ENCODE results near the gene DCDC1. TPM values are rescaled to one million over a fixed set of nuclear protein-coding genes. Genes with fewer than 3 reads are reported as not detected.
A peak's percentile ranks its signal among the peaks of the same experiment; 100 is the strongest.
"Not testable (repeated sequence)": the region's sequence is repeated elsewhere in the genome, so short reads cannot be mapped to it uniquely, and the experiment has no call there.

The DCDC1 gene
- polyA plus RNA-seq, 1 donor, result 1.2 TPM

DNA sequence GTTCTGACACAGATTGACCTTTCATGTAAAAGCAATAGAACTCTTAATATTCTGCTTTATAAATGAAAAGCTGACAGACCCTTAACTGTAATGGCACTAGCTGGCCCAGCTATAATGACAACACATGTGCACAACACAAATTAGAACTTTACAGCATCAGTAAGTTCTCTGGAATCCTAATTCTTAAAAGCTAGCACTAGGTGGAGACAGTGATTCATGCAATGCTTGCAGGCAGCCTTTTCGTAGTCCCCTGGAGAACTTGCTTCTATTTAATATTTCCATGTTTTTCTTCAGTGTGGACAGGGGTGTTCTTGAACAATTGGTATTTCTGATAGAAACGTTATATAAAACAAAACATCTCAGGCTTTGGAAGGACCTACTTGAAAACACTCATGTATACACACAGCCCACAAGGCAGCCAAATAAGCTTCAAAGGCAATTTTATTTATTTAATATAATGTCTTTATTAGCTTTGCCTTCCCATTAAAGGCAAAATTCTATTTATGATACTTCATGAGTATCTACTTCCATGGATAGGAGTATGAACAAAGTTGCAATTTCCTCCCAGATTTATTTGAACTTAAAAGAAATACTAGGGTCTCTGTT is 409.0 kb downstream of the DCDC1 start:
- no peaks in the 10 kb centered on the region for H3K27me3 ChIP-seq (ENCODE audit: control insufficient read depth, insufficient read depth, low read length)
- 0% methylated on average over 1 of the region's 2 CpGs for WGBS (ENCODE audit: insufficient coverage, low lambda C conversion rate)
- no peak overlapping the region for H3K4me3 ChIP-seq (ENCODE audit: low read length)
- H3K36me3 ChIP-seq (ENCODE audit: control insufficient read depth, insufficient read depth, low read length), result no peaks in the 10 kb centered on the region
- H3K27ac ChIP-seq (ENCODE audit: low read length), result no peak overlapping the region
- H3K9me3 ChIP-seq (ENCODE audit: control insufficient read depth, low read depth, low read length), result no peaks in the 10 kb centered on the region
- no peaks in the 10 kb centered on the region for H3K4me1 ChIP-seq (ENCODE audit: control insufficient read depth, insufficient read depth, low read length)
- DNase-seq, result peak; percentile 16 to 34

DNA sequence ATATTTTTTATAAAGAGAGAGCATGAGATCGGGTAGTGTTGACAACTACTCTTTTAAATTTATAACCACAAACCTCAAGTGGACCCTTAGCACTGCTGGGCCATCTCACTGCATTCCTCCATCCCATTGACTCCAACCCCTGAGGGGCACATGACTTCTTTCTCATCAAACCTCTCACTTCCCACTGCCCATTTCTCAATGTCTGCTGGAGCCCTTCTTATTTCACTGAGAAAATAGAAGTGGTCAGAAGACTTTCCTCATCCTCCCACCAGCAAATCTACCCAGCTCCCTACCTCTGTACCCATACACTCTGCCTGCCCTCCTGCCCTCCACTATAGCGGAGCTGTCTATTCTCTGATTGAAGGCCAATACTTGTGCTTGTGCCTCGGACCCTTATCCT is 412.8 kb downstream of the DCDC1 start:
- Histone ChIP-seq H3K4me3 (ENCODE audit: low read length) (no peak overlapping the region), H3K36me3 (ENCODE audit: control insufficient read depth, insufficient read depth, low read length) (no peaks in the 10 kb centered on the region), H3K9me3 (ENCODE audit: control insufficient read depth, low read depth, low read length) (no peaks in the 10 kb centered on the region), H3K4me1 (ENCODE audit: control insufficient read depth, insufficient read depth, low read length) (no peaks in the 10 kb centered on the region), H3K27me3 (ENCODE audit: control insufficient read depth, insufficient read depth, low read length) (no peaks in the 10 kb centered on the region), H3K27ac (ENCODE audit: low read length) (no peak overlapping the region)
- WGBS (ENCODE audit: insufficient coverage, low lambda C conversion rate), result no CpG with 5 or more reads among the region's 3 CpGs
- DNase-seq, result no peak

DNA sequence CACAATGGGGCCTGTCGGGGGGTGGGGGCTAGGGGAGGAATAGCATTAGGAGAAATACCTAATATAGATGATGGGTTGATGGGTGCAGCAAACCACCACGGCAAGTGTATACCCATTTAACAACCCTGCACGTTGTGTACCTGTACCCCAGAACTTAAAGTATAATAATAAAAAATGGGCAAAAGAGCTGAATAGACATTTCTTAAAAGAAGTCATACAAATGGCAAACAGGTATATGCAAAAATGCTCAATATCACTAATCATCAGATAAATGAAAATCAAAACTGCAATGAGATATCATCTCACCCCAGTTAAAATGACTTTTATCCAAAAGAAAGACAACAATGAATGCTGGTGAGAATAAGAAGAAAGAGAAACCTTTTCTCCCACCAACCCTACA is 419.7 kb downstream of the DCDC1 start:
- Histone ChIP-seq H3K4me3 (ENCODE audit: low read length) (no peak overlapping the region), H3K9me3 (ENCODE audit: control insufficient read depth, low read depth, low read length) (no peaks in the 10 kb centered on the region), H3K4me1 (ENCODE audit: control insufficient read depth, insufficient read depth, low read length) (no peaks in the 10 kb centered on the region), H3K36me3 (ENCODE audit: control insufficient read depth, insufficient read depth, low read length) (no peaks in the 10 kb centered on the region), H3K27me3 (ENCODE audit: control insufficient read depth, insufficient read depth, low read length) (no peaks in the 10 kb centered on the region), H3K27ac (ENCODE audit: low read length) (no peak overlapping the region)
- DNase-seq, result no peak
- WGBS (ENCODE audit: insufficient coverage, low lambda C conversion rate), result no CpG with 5 or more reads among the region's 3 CpGs

DNA sequence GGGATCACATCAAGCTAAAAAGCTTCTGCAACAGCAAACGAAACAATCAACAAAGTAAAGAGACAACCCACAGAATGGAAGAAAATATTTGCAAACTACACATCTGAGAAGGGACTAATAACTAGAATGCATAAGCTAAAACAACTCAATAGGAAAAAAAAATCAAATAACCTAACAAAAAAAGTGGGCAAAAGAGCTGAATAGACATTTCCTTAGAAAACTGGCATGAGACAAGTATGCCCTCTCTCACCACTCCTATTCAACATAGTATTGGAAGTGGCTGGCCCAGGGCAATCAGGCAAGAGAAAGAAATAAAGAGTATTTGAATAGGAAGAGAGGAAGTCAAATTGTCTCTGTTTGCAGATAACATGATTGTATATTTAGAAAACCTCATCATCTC is 421.8 kb downstream of the DCDC1 start:
- H3K9me3 ChIP-seq (ENCODE audit: control insufficient read depth, low read depth, low read length); DNase-seq; H3K27me3 ChIP-seq (ENCODE audit: control insufficient read depth, insufficient read depth, low read length); H3K4me1 ChIP-seq (ENCODE audit: control insufficient read depth, insufficient read depth, low read length); H3K36me3 ChIP-seq (ENCODE audit: control insufficient read depth, insufficient read depth, low read length); H3K27ac ChIP-seq (ENCODE audit: low read length); H3K4me3 ChIP-seq (ENCODE audit: low read length): not testable (repeated sequence)
- WGBS (ENCODE audit: insufficient coverage, low lambda C conversion rate), result 83% methylated on average over 1 of the region's 1 CpG

DNA sequence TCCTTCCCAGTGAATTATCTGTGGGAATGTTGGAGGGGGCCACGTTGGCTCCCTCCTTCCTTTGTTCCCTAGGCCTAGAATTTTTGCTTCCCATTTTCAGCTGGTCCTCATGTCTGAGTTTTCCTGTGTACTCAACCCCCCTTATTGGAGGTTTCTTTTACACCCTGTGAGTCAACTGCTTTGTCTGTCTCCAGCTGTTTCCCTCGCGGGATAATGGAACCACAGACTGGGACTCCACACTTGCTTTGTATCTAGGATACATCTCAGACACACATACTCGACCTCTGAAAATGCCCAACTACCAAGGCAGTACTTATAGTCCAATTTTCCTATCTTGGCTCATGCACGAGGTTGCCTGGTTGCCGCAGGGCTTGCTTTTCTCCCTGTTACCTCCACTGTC is 430.7 kb downstream of the DCDC1 start:
- Histone ChIP-seq H3K9me3 (ENCODE audit: control insufficient read depth, low read depth, low read length) (no peaks in the 10 kb centered on the region), H3K27ac (ENCODE audit: low read length) (no peak overlapping the region), H3K36me3 (ENCODE audit: control insufficient read depth, insufficient read depth, low read length) (no peaks in the 10 kb centered on the region), H3K4me3 (ENCODE audit: low read length) (no peak overlapping the region), H3K4me1 (ENCODE audit: control insufficient read depth, insufficient read depth, low read length) (no peaks in the 10 kb centered on the region), H3K27me3 (ENCODE audit: control insufficient read depth, insufficient read depth, low read length) (no peaks in the 10 kb centered on the region)
- 40% methylated on average over 1 of the region's 6 CpGs for WGBS (ENCODE audit: insufficient coverage, low lambda C conversion rate)
- no peak for DNase-seq

DNA sequence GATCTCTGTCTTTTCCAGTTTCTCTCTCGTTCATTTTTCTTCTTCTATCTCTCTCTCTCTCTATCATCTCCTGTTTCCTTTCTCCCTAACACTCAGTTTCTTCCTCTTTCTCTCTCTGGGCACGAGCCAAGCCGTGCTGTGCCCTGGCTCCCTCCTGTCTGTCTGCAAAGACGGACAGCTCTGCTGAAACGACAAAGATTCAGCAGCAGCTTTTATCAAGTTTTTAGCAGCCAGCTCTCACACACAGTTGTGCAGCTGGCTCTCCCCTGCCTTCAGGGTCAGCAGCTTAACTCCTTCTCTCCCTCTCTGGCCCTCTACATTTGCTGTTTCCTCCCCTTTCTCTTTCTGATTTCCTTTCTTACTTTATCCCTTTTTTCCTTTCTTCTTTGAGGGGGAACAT is 431.4 kb downstream of the DCDC1 start:
- no peak overlapping the region for H3K4me3 ChIP-seq (ENCODE audit: low read length)
- no peaks in the 10 kb centered on the region for H3K27me3 ChIP-seq (ENCODE audit: control insufficient read depth, insufficient read depth, low read length)
- 45% methylated on average over 1 of the region's 5 CpGs for WGBS (ENCODE audit: insufficient coverage, low lambda C conversion rate)
- H3K27ac ChIP-seq (ENCODE audit: low read length), result no peak overlapping the region
- no peaks in the 10 kb centered on the region for H3K9me3 ChIP-seq (ENCODE audit: control insufficient read depth, low read depth, low read length)
- DNase-seq, result no peak
- no peaks in the 10 kb centered on the region for H3K36me3 ChIP-seq (ENCODE audit: control insufficient read depth, insufficient read depth, low read length)
- no peaks in the 10 kb centered on the region for H3K4me1 ChIP-seq (ENCODE audit: control insufficient read depth, insufficient read depth, low read length)

DNA sequence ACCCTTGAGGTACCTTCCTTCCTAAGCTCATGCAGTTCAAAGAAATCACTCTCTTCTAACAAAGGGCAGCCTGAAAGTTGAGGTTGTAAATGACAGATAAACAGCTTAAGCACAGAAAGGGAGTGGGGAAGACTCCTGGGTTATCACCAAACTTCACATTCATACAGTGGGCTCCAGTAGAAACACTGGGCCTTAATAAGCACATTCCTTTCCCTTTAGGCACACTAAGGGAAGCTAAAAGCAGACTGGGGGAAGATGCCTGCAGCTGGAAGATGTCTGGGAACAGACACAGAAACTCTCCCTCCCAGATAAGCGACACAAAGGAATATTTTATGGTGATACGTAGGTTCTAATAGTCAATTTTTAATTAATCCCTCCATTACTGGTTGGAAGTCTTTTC is 433.0 kb downstream of the DCDC1 start:
- DNase-seq, result no peak
- WGBS (ENCODE audit: insufficient coverage, low lambda C conversion rate), result 80% methylated on average over 1 of the region's 2 CpGs
- no peak overlapping the region for H3K27ac ChIP-seq (ENCODE audit: low read length)
- no peaks in the 10 kb centered on the region for H3K27me3 ChIP-seq (ENCODE audit: control insufficient read depth, insufficient read depth, low read length)
- no peaks in the 10 kb centered on the region for H3K36me3 ChIP-seq (ENCODE audit: control insufficient read depth, insufficient read depth, low read length)
- no peaks in the 10 kb centered on the region for H3K9me3 ChIP-seq (ENCODE audit: control insufficient read depth, low read depth, low read length)
- no peaks in the 10 kb centered on the region for H3K4me1 ChIP-seq (ENCODE audit: control insufficient read depth, insufficient read depth, low read length)
- no peak overlapping the region for H3K4me3 ChIP-seq (ENCODE audit: low read length)

DNA sequence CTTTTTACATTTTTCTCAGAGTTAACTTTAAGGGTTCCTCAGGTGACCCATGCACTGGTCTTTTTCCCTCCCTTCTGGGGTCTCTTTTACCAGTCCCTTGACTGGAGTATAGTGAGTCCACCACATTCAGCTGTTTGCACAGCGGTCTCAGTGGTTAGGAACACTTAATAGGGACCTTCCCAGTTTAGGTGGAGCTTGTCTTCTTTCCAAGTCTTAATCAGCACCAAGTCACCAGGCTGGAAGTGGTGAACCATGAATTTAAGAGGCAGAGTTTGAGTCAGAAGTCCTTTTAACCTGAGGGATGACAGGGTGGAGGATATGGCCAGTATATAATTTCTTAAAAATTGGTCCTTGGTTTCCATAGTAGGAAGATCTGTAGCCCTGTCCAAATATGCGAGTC is 433.7 kb downstream of the DCDC1 start:
- DNase-seq, result no peak
- no CpG with 5 or more reads among the region's 2 CpGs for WGBS (ENCODE audit: insufficient coverage, low lambda C conversion rate)
- H3K27ac ChIP-seq (ENCODE audit: low read length), result no peak overlapping the region
- H3K4me3 ChIP-seq (ENCODE audit: low read length), result no peak overlapping the region
- H3K27me3 ChIP-seq (ENCODE audit: control insufficient read depth, insufficient read depth, low read length), result no peaks in the 10 kb centered on the region
- H3K4me1 ChIP-seq (ENCODE audit: control insufficient read depth, insufficient read depth, low read length), result no peaks in the 10 kb centered on the region
- no peaks in the 10 kb centered on the region for H3K9me3 ChIP-seq (ENCODE audit: control insufficient read depth, low read depth, low read length)
- no peaks in the 10 kb centered on the region for H3K36me3 ChIP-seq (ENCODE audit: control insufficient read depth, insufficient read depth, low read length)

DNA sequence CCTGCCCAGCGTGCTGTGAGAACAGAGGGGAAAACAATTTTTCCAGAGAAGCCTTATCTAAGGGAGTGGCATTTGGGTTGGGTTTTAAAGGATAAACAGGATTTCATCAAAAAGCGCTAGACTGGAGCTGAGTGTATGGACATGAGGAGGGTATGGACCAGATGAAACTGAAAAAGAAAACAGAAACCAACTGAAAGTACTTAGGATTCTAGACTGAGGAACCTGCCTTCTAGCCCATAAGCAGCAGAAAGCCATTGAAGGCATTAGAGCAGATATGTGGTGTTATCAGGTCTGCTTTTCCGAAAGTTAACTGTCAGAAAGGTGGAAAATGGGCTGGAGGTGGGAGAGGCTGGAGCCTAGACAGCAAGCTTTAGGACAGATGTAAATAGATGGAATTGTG is 443.4 kb downstream of the DCDC1 start:
- H3K27me3 ChIP-seq (ENCODE audit: control insufficient read depth, insufficient read depth, low read length), result no peaks in the 10 kb centered on the region
- 53% methylated on average over 3 of the region's 3 CpGs for WGBS (ENCODE audit: insufficient coverage, low lambda C conversion rate)
- no peaks in the 10 kb centered on the region for H3K4me1 ChIP-seq (ENCODE audit: control insufficient read depth, insufficient read depth, low read length)
- H3K9me3 ChIP-seq (ENCODE audit: control insufficient read depth, low read depth, low read length), result no peaks in the 10 kb centered on the region
- no peak overlapping the region for H3K4me3 ChIP-seq (ENCODE audit: low read length)
- no peak overlapping the region for H3K27ac ChIP-seq (ENCODE audit: low read length)
- no peak for DNase-seq
- H3K36me3 ChIP-seq (ENCODE audit: control insufficient read depth, insufficient read depth, low read length), result no peaks in the 10 kb centered on the region

DNA sequence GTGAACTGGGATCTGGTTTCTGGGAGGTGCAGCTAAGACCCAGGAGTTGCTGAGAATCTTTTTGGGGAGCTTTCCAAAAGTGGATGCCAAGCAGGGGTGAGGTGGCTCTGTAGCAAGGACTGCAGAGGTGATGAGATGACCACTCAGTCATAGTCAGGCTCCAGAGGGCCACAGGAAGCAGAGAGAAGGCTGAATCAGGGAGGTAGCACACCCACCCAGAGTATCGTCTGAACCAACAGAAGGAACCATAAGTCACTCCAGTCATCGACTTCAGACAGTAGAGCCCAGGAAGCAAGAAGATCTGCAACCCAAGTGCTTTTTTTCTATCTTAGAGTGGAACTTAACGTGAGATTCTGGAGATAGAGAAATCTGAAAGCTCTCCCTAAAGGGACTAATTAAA is 447.7 kb downstream of the DCDC1 start:
- 100% methylated on average over 1 of the region's 3 CpGs for WGBS (ENCODE audit: insufficient coverage, low lambda C conversion rate)
- DNase-seq, result no peak
- no peaks in the 10 kb centered on the region for H3K36me3 ChIP-seq (ENCODE audit: control insufficient read depth, insufficient read depth, low read length)
- no peaks in the 10 kb centered on the region for H3K4me1 ChIP-seq (ENCODE audit: control insufficient read depth, insufficient read depth, low read length)
- H3K27ac ChIP-seq (ENCODE audit: low read length), result no peak overlapping the region
- no peaks in the 10 kb centered on the region for H3K27me3 ChIP-seq (ENCODE audit: control insufficient read depth, insufficient read depth, low read length)
- H3K4me3 ChIP-seq (ENCODE audit: low read length), result no peak overlapping the region
- no peaks in the 10 kb centered on the region for H3K9me3 ChIP-seq (ENCODE audit: control insufficient read depth, low read depth, low read length)

DNA sequence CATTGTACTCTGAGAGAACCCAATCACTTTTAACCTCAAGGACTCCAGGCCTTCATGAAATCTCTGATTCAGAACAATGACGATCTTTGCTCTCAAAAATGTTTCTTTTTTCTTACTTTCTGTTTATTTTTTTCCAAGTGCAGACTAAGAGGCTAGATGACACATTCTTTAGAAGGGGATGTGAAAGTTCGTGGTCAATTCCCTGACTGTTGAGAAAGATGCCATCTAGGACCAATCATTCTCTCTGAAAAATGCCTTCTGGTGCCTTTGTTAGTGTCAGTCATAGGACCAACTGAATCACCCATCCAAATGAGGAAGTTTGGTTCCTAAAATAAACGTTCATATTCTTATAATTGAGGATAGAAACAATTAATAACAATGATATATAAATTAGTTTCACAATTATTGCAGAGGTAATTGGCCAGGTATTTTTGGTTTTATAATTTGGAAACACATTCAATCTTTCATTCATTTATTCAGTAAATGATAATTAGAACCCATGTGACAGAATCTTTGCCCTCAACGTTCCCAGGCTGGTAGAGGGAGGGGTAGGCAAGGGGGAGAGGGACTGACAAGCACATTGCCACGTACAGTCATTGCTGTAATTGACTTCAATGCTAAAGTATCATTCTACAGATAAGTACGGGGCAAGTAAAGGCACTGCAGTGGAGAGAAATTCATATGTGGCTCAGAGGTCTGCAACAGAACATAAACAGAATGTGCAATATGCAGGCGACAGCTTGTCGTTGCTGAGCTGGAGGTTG is 450.0 kb downstream of the DCDC1 start:
- no peaks in the 10 kb centered on the region for H3K4me1 ChIP-seq (ENCODE audit: control insufficient read depth, insufficient read depth, low read length)
- no peak overlapping the region for H3K4me3 ChIP-seq (ENCODE audit: low read length)
- H3K9me3 ChIP-seq (ENCODE audit: control insufficient read depth, low read depth, low read length), result no peaks in the 10 kb centered on the region
- 40% methylated on average over 1 of the region's 8 CpGs for WGBS (ENCODE audit: insufficient coverage, low lambda C conversion rate)
- H3K27ac ChIP-seq (ENCODE audit: low read length), result no peak overlapping the region
- H3K27me3 ChIP-seq (ENCODE audit: control insufficient read depth, insufficient read depth, low read length), result no peaks in the 10 kb centered on the region
- no peak for DNase-seq
- no peaks in the 10 kb centered on the region for H3K36me3 ChIP-seq (ENCODE audit: control insufficient read depth, insufficient read depth, low read length)
